SK-MEL-5 (cell line): ENCODE data around the gene PHKA2. TPM values are rescaled to one million over a fixed set of nuclear protein-coding genes. Genes with fewer than 3 reads are reported as not detected.
"Not testable (repeated sequence)": the region's sequence is repeated elsewhere in the genome, so short reads cannot be mapped to it uniquely, and the experiment has no call there.

ENCODE experiments used
- DNase-seq: peaks from one replicate; pipeline ENCODE4 v3.0.0-alpha.2; 2016; ENCODE audit warnings: low read depth, low spot score
- in situ Hi-C: cut with HindIII; loops from 2 replicates; pipeline ENCODE4 v1.10.0; 2016; ENCODE audit warnings: low sequenced_read_pairs, high pct_unique_total_duplicates, low pct_unique_long_range_greater_than_20kb
- polyA plus RNA-seq, 2 experiments: library from polyadenylated mRNA; depleted of rRNA; stranded (reverse); fragments of >200 nt; gene quantifications; 2 replicates each; pipeline ENCODE4 v1.2.3, GENCODE V29; 2015
- total RNA-seq: library from RNA; depleted of rRNA; stranded (reverse); fragments of >200 nt; shearing (Covaris generic); gene quantifications from 2 replicates; pipeline ENCODE4 v1.2.3, GENCODE V29; 2014; rRNA removed

PHKA2 gene, protein sequence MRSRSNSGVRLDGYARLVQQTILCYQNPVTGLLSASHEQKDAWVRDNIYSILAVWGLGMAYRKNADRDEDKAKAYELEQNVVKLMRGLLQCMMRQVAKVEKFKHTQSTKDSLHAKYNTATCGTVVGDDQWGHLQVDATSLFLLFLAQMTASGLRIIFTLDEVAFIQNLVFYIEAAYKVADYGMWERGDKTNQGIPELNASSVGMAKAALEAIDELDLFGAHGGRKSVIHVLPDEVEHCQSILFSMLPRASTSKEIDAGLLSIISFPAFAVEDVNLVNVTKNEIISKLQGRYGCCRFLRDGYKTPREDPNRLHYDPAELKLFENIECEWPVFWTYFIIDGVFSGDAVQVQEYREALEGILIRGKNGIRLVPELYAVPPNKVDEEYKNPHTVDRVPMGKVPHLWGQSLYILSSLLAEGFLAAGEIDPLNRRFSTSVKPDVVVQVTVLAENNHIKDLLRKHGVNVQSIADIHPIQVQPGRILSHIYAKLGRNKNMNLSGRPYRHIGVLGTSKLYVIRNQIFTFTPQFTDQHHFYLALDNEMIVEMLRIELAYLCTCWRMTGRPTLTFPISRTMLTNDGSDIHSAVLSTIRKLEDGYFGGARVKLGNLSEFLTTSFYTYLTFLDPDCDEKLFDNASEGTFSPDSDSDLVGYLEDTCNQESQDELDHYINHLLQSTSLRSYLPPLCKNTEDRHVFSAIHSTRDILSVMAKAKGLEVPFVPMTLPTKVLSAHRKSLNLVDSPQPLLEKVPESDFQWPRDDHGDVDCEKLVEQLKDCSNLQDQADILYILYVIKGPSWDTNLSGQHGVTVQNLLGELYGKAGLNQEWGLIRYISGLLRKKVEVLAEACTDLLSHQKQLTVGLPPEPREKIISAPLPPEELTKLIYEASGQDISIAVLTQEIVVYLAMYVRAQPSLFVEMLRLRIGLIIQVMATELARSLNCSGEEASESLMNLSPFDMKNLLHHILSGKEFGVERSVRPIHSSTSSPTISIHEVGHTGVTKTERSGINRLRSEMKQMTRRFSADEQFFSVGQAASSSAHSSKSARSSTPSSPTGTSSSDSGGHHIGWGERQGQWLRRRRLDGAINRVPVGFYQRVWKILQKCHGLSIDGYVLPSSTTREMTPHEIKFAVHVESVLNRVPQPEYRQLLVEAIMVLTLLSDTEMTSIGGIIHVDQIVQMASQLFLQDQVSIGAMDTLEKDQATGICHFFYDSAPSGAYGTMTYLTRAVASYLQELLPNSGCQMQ
- 4.3 and 4.5 TPM in 2 replicates for total RNA-seq
- polyA plus RNA-seq (2015; cell fraction: cytosol; rRNA removed) = 6.6 and 9.4 TPM in 2 replicates
- 178 and 246 TPM in 2 replicates for polyA plus RNA-seq (2015; cell fraction: nucleus; rRNA removed)

GRCh38 chrX:18983666-18984380, at the start of gene PHKA2:
TSS of gene PHKA2 (minus strand) at chrX:18984114. CDS start at chrX:18983932, 182 bp downstream.
- in situ Hi-C loops = no loop called here
- no peak for DNase-seq

- DNase-seq = no peak
Measured at GRCh38 chrX:19030805-19031204, 46.9 kb upstream of the PHKA2 start.

GRCh38 chrX:19028560-19028959, 44.6 kb upstream of the PHKA2 start:
- DNase-seq = no peak
- in situ Hi-C loops = no loop called here

More at GRCh38 chrX:19030805-19031204, 46.9 kb upstream of the PHKA2 start:
- in situ Hi-C loops = no loop called here

- in situ Hi-C loops = no loop called here
- DNase-seq = no peak
Measured at GRCh38 chrX:19024366-19024765, 40.5 kb upstream of the PHKA2 start.

DNA sequence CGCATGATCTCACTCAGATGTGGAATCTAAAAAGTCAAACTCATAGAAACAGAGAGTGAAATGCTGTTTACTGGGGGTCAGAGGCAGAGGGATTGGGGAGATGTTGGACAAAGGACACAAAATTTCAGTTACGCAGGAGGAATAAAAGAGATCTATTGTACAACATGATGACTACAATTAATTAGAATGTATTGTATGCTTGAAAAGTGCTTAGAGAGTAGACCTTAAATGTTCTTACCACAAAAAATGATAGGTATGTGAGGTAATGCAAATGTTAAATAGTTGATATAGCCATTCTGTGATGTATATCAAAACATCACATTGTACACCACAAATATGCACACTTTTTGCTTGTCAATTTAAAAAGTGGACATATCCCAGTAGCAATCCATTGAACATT, 36.1 kb upstream of the PHKA2 start:
- DNase-seq = no peak
- in situ Hi-C loops = no loop called here

DNA sequence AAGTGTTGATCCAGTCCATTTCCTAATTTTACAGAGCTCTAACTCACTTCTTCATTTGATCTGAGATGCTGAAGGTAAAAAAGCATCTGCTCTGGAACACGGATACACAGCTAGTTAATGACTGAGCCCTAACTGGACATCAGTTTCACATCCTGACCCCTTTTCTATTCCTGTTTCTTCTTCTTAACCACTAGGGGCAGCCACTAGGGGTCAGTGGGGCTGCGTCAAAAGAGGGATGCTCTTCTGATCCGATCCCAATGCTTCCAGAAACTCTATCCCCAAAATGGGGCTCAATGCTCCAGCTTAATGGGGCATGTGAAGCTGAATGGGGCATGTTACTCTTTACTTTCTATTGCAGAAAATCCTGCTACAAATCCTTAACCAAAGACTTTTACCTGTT, 33.4 kb upstream of the PHKA2 start:
- DNase-seq = peak; percentile 51
- in situ Hi-C loops = no loop called here

GRCh38 chrX:19016614-19017013, 32.7 kb upstream of the PHKA2 start:
- in situ Hi-C loops = not testable (repeated sequence)

GRCh38 chrX:19007868-19008267, 24.0 kb upstream of the PHKA2 start:
- in situ Hi-C loops = no loop called here

More at GRCh38 chrX:19016614-19017013, 32.7 kb upstream of the PHKA2 start:
- DNase-seq = not testable (repeated sequence)

GRCh38 chrX:19007011-19007410, 23.1 kb upstream of the PHKA2 start:
- in situ Hi-C loops = no loop called here
- no peak for DNase-seq

More at GRCh38 chrX:19007868-19008267, 24.0 kb upstream of the PHKA2 start:
- DNase-seq = no peak

DNA sequence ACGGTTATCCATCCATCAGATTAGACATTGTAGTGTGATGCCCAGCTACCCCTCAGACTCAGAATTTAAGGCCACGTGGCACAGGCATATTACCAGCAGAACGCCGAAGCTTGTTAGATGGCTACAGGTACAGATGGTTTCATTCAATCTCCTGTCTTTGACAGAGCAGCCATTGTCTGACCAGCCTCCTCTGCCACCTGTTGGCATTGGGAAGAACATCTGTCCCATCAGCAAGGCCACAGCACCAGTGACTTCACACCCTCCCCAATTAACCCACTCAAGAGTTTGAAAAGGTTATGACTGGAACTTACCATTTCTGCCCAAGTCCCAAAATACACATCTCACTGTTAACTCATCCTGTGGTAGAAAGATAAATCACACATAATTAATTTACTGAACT, 22.0 kb upstream of the PHKA2 start:
- DNase-seq = no peak
- in situ Hi-C loops = no loop called here

DNA sequence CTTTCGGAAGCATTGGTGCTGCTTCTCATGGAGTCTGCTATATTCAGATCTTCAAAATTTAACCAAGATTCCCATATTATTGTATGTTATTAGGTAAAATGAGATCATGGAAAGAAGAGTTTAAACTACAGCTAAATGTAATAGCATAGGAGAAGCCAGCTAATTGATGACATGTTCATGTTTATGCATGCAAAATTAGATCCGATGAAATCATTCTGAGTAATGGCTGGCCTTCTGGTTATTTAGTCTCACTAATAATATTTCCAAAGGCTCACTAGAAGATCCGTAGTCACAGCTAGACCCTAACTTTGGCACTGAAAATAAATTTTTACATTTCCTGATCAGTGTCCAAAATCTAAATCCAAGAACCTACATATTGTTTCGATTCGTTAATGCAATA, 19.8 kb upstream of the PHKA2 start:
- in situ Hi-C loops = no loop called here
- DNase-seq = no peak

- in situ Hi-C loops = no loop called here
- no peak for DNase-seq
Measured at GRCh38 chrX:18998653-18999052, 14.7 kb upstream of the PHKA2 start.

- in situ Hi-C loops = no loop called here
- DNase-seq = no peak
Measured at GRCh38 chrX:18997916-18998315, 14.0 kb upstream of the PHKA2 start.

- no peak for DNase-seq
- in situ Hi-C loops = no loop called here
Measured at GRCh38 chrX:18996536-18996935, 12.6 kb upstream of the PHKA2 start.

GRCh38 chrX:18995221-18995620, 11.3 kb upstream of the PHKA2 start:
- in situ Hi-C loops = no loop called here
- no peak for DNase-seq

DNA sequence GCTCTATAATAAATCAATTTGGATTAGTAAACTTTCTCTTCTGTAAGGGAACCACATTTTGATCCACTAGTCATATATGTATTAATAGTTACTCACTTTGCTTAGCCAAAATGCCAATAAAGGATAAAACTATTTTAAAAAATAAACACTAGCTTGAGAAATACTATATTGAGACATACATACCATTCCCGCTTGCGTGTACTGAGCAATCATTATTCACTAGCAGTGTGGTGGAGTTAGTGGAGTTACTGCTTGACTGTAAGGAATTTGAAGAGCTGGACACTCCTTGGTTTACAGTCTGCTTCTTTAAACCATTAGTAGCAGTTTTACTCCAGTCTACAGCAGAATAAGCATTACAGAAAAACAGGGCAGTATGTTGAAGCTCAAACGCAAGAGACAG, 10.8 kb upstream of the PHKA2 start:
- no peak for DNase-seq
- in situ Hi-C loops = no loop called here

DNA sequence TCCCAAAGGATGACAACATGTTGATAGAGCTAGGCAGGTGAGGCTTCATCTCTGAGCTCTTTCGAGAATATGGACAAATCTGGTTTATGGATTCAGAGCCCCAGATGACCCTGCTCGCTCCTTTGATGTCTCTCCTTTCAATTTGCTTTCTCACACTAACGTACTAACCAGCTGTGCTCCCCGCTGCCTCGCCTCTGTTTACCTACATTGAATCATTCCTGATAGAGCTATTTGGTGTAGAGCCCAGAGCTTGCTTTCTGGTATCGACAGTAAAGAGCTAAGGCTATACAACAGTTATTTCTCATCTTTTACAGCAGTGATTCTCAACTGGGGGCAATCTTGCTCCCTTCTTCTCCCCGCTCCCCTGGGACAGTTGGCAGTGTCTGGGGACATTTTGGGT, 8.9 kb upstream of the PHKA2 start:
- in situ Hi-C loops = no loop called here
- DNase-seq = no peak
